Testis (tissue), 3 donors: Measurements from ENCODE around the gene CXorf38. TPM values are rescaled to one million over a fixed set of nuclear protein-coding genes. Genes with fewer than 3 reads are reported as not detected.

ENCODE experiments used
- DNase-seq: peaks from one replicate; pipeline ENCODE4 v3.0.0-alpha.2; 2019
- H3K27ac ChIP-seq, 2 donors: fragments of 200-600 bp; sonication (generic); one replicate each; pipeline ENCODE4 v1.5.1; 2019
- H3K27me3 ChIP-seq: fragments of 200-600 bp; sonication (generic); one replicate; pipeline ENCODE4 v1.5.1; 2019
- H3K36me3 ChIP-seq: fragments of 200-600 bp; sonication (generic); one replicate; pipeline ENCODE4 v1.5.1; 2017; ENCODE audit warnings: low read depth; ENCODE audit errors: missing control alignments
- H3K4me1 ChIP-seq: fragments of 200-600 bp; sonication (generic); one replicate; pipeline ENCODE4 v1.5.1; 2019
- H3K4me3 ChIP-seq, 2 donors: fragments of 200-600 bp; sonication (generic); one replicate each; pipeline ENCODE4 v1.5.1; 2017 to 2019
- H3K9me3 ChIP-seq: fragments of 200-600 bp; sonication (generic); one replicate; pipeline ENCODE4 v1.5.1; 2017
- CTCF ChIP-seq, 3 experiments: fragments of 450-650 bp in 2 of 3; fragments of 200-600 bp in 1 of 3; sonication (generic) in 1 of 3; IDR thresholded peaks; one replicate each; pipeline ENCODE4 v1.5.1; 2016 to 2019; ENCODE audit warnings: antibody characterized with exemption in 3 of 3, mild to moderate bottlenecking in 2 of 3, moderate library complexity in 1 of 3
- POLR2A ChIP-seq: fragments of 450-650 bp; IDR thresholded peaks from one replicate; pipeline ENCODE4 v1.6.1; 2017; ENCODE audit warnings: antibody characterized with exemption, mild to moderate bottlenecking, moderate library complexity
- WGBS, 2 donors: methylation state at CpG; one replicate each; pipeline ENCODE4 v1.1.5; 2018; 5-methylcytosine and 5-hydroxymethylcytosine counted together
- intact Hi-C: fragments of 100-400 bp; cut with DNase I; formaldehyde crosslinking; loops from one replicate; pipeline ENCODE4 v1.15.1; 2023; ENCODE audit warnings: low total_unique reads
- polyA plus RNA-seq: library from polyadenylated mRNA; stranded (reverse); fragments of 350-450 nt; fragmentation: Illumina TruSeq; extraction: RNeasy Lipid Tissue Mini Kit (QIAGEN cat#74804); gene quantifications from one replicate; pipeline ENCODE4 v1.2.3, GENCODE V29; 2014; ENCODE audit warnings: low read depth, low replicate concordance; ENCODE audit not compliant: insufficient read depth
- total RNA-seq, 2 donors: library from RNA; depleted of rRNA; stranded (reverse); fragments of >200 nt; gene quantifications; one replicate each; pipeline ENCODE4 v1.2.3, GENCODE V29; 2016

The CXorf38 gene
- total and polyA plus RNA-seq, 3 donors from 2014 or later, result 4.9 to 9.3 (median 6.2) TPM

GRCh38 chrX:40685362-40685918, 38.1 kb upstream of the CXorf38 start:
- Histone ChIP-seq H3K27me3 (no peaks in the 10 kb centered on the region), H3K9me3 (no peaks in the 10 kb centered on the region), H3K4me3 (no peak overlapping the region), H3K27ac (no peak overlapping the region), H3K4me1 (no peaks in the 10 kb centered on the region), H3K36me3 (no peaks in the 10 kb centered on the region)
- no peak for DNase-seq
- intact Hi-C loops, result no loop called here
- WGBS, 2 donors, result 60 to 61% methylated on average over 4 of the region's 4 CpGs
- TF ChIP-seq POLR2A, result no peak
- TF ChIP-seq CTCF (IDR thresholded peaks at IDR 0.05), result no peak

GRCh38 chrX:40684092-40684491, 36.7 kb upstream of the CXorf38 start:
- TF ChIP-seq CTCF (IDR thresholded peaks at IDR 0.05) (no peak), POLR2A (no peak)
- intact Hi-C loops, result no loop called here
- DNase-seq, result no peak
- 77 to 90% methylated on average over 1 of the region's 1 CpG for WGBS, 2 donors
- H3K4me1 ChIP-seq, result no peaks in the 10 kb centered on the region
- no peak overlapping the region for H3K27ac ChIP-seq
- H3K36me3 ChIP-seq, result no peaks in the 10 kb centered on the region
- H3K27me3 ChIP-seq, result no peaks in the 10 kb centered on the region
- H3K9me3 ChIP-seq, result no peaks in the 10 kb centered on the region
- no peak overlapping the region for H3K4me3 ChIP-seq

- intact Hi-C loops, result no loop called here
- Histone ChIP-seq H3K4me1 (no peaks in the 10 kb centered on the region), H3K27me3 (no peaks in the 10 kb centered on the region), H3K9me3 (no peaks in the 10 kb centered on the region), H3K27ac (no peak overlapping the region), H3K36me3 (no peaks in the 10 kb centered on the region), H3K4me3 (no peak overlapping the region)
- no peak for TF ChIP-seq POLR2A
- TF ChIP-seq CTCF (IDR thresholded peaks at IDR 0.05), result no peak
- no peak for DNase-seq
- WGBS, 2 donors, result 93% methylated on average over 3 of the region's 3 CpGs
Observed at GRCh38 chrX:40683245-40683644, 35.9 kb upstream of the CXorf38 start.

- no peaks in the 10 kb centered on the region for H3K27me3 ChIP-seq
- H3K27ac ChIP-seq, result no peak overlapping the region
- no peaks in the 10 kb centered on the region for H3K36me3 ChIP-seq
- no peak for DNase-seq
- H3K4me3 ChIP-seq, result no peak overlapping the region
- TF ChIP-seq POLR2A (no peak), CTCF (IDR thresholded peaks at IDR 0.05) (no peak)
- 58 to 64% methylated on average over 4 to 6 of the region's 6 CpGs for WGBS, 2 donors
- no peaks in the 10 kb centered on the region for H3K4me1 ChIP-seq
- no peaks in the 10 kb centered on the region for H3K9me3 ChIP-seq
- intact Hi-C loops, result no loop called here
Observed at GRCh38 chrX:40671126-40671525, 23.8 kb upstream of the CXorf38 start.

GRCh38 chrX:40663880-40664630, 16.7 kb upstream of the CXorf38 start:
- TF ChIP-seq CTCF (IDR thresholded peaks at IDR 0.05) (peak in 1 of 3 experiments; percentile 29), POLR2A (no peak)
- Histone ChIP-seq H3K27me3 (no peaks in the 10 kb centered on the region), H3K36me3 (no peaks in the 10 kb centered on the region), H3K4me1 (no peaks in the 10 kb centered on the region), H3K27ac (no peak overlapping the region), H3K9me3 (no peaks in the 10 kb centered on the region), H3K4me3 (no peak overlapping the region)
- intact Hi-C loops, result no loop called here
- WGBS, 2 donors, result 61 to 63% methylated on average over 5 to 6 of the region's 6 CpGs
- peak; percentile 34 for DNase-seq
